Lower lobe of right lung (tissue), 2 donors: ENCODE measurements around the gene KCNJ4. TPM values are rescaled to one million over a fixed set of nuclear protein-coding genes. Genes with fewer than 3 reads are reported as not detected.
A peak's percentile ranks its signal among the peaks of the same experiment; 100 is the strongest.

ENCODE experiments used
- ATAC-seq, 2 donors: fragments of 200-7000 bp; cut with Tn5 transposase; one replicate each; pipeline ENCODE4 v1.9.1; 2020 to 2022; ENCODE audit warnings: mild to moderate bottlenecking in 2 of 2, moderate library complexity in 2 of 2
- DNase-seq: peaks from one replicate; pipeline ENCODE4 v3.0.0-alpha.2; 2020
- H3K27ac ChIP-seq: fragments of 200-600 bp; one replicate; pipeline ENCODE4 v1.8.0; 2022
- H3K27me3 ChIP-seq: fragments of 200-600 bp; one replicate; pipeline ENCODE4 v1.8.0; 2022; ENCODE audit warnings: low read depth
- H3K36me3 ChIP-seq: fragments of 200-600 bp; one replicate; pipeline ENCODE4 v1.8.0; 2022; ENCODE audit warnings: mild to moderate bottlenecking
- H3K4me1 ChIP-seq: fragments of 200-600 bp; one replicate; pipeline ENCODE4 v1.8.0; 2022
- H3K4me3 ChIP-seq: fragments of 200-600 bp; one replicate; pipeline ENCODE4 v1.8.0; 2022; ENCODE audit warnings: mild to moderate bottlenecking
- H3K9me3 ChIP-seq: fragments of 200-600 bp; one replicate; pipeline ENCODE4 v1.8.0; 2022
- CTCF ChIP-seq: fragments of 200-600 bp; IDR thresholded peaks from one replicate; pipeline ENCODE4 v1.8.0; 2022; ENCODE audit warnings: antibody characterized with exemption, mild to moderate bottlenecking
- intact Hi-C: fragments of 100-400 bp; cut with DNase I; formaldehyde crosslinking; loops from one replicate; pipeline ENCODE4 v1.11.0; 2022
- total RNA-seq: library from RNA; stranded (reverse); fragmentation: NEBNext Ultra II Directional; extraction: Animal tissue kit (Norgen Biotek cat#: 25700); gene quantifications from one replicate; pipeline ENCODE4 v1.2.1, GENCODE V29; 2021
- donor health status: DM: no; HTN: yes; CAD: no; lungs with severe emphysema.

The KCNJ4 gene
- total RNA-seq, 1 donor from 2014 or later: not detected

GRCh38 chr22:38453996-38454352 is 1.0 kb downstream of the KCNJ4 start:
- Histone ChIP-seq H3K4me3 (no peak overlapping the region), H3K27ac (no peak overlapping the region), H3K9me3 (no peaks in the 10 kb centered on the region), H3K4me1 (peaks cover 3% of the 10 kb centered on the region), H3K27me3 (peaks cover 67% of the 10 kb centered on the region), H3K36me3 (no peaks in the 10 kb centered on the region)
- DNase-seq (no peak), ATAC-seq (no peak)
- intact Hi-C loops: no loop called here
- no peak for TF ChIP-seq CTCF

GRCh38 chr22:38453066-38453672 is 1.8 kb downstream of the KCNJ4 start:
- Histone ChIP-seq H3K4me3 (no peak overlapping the region), H3K9me3 (no peaks in the 10 kb centered on the region), H3K36me3 (no peaks in the 10 kb centered on the region), H3K4me1 (peaks cover 3% of the 10 kb centered on the region), H3K27ac (no peak overlapping the region), H3K27me3 (peaks cover 68% of the 10 kb centered on the region)
- no peak for DNase-seq
- TF ChIP-seq CTCF: no peak
- intact Hi-C loops: no loop called here
- ATAC-seq: no peak

- Histone ChIP-seq H3K27me3 (peaks cover 68% of the 10 kb centered on the region), H3K4me3 (no peak overlapping the region), H3K36me3 (no peaks in the 10 kb centered on the region), H3K27ac (no peak overlapping the region), H3K4me1 (peaks cover 3% of the 10 kb centered on the region), H3K9me3 (no peaks in the 10 kb centered on the region)
- ATAC-seq (peak in 1 of 2 donors; percentile 36), DNase-seq (no peak)
- intact Hi-C loops: no loop called here
- no peak for TF ChIP-seq CTCF
These were observed 2.5 kb downstream of the KCNJ4 start for GRCh38 chr22:38452373-38453065.

- H3K36me3 ChIP-seq: no peaks in the 10 kb centered on the region
- peaks cover 3% of the 10 kb centered on the region for H3K4me1 ChIP-seq
- no peak for DNase-seq
- H3K9me3 ChIP-seq: no peaks in the 10 kb centered on the region
- no peak overlapping the region for H3K27ac ChIP-seq
- no peak for TF ChIP-seq CTCF
- no peak for ATAC-seq
- intact Hi-C loops: no loop called here
- H3K4me3 ChIP-seq: no peak overlapping the region
- H3K27me3 ChIP-seq: peaks cover 62% of the 10 kb centered on the region
These were observed 3.1 kb downstream of the KCNJ4 start for GRCh38 chr22:38451864-38452263.

GRCh38 chr22:38451404-38451803 is 3.6 kb downstream of the KCNJ4 start:
- no peak overlapping the region for H3K27ac ChIP-seq
- H3K27me3 ChIP-seq: peaks cover 58% of the 10 kb centered on the region
- intact Hi-C loops: no loop called here

More at GRCh38 chr22:38451404-38451803, 3.6 kb downstream of the KCNJ4 start:
- Histone ChIP-seq H3K4me1 (peaks cover 3% of the 10 kb centered on the region), H3K9me3 (no peaks in the 10 kb centered on the region), H3K36me3 (no peaks in the 10 kb centered on the region), H3K4me3 (no peak overlapping the region)
- no peak for TF ChIP-seq CTCF
- ATAC-seq: no peak
- DNase-seq: no peak
